Endothelial cell of umbilical vein (primary cell): Measurements from ENCODE around the gene TBK1. TPM values are rescaled to one million over a fixed set of nuclear protein-coding genes. Genes with fewer than 3 reads are reported as not detected.

Experiments
- BruUV-seq: library from RNA; stranded (reverse); fragments of 400-500 nt; replicated peaks from 2 replicates; lab custom pipeline; 2021; lab: Mats Ljungman, UMichigan
- CTCF ChIA-PET: fragments of 300-600, 350-600 bp; sonication (Branson Sonifier 250); formaldehyde crosslinking; loops from one replicate; lab custom pipeline; 2021; ENCODE audit warnings: antibody characterized with exemption, inconsistent platforms; lab: Charles Lee
- POLR2A ChIA-PET: fragments of 300-600, 350-600 bp; sonication (Branson Sonifier 250); formaldehyde crosslinking; loops from one replicate; lab custom pipeline; 2021; ENCODE audit warnings: antibody characterized with exemption, inconsistent platforms; lab: Charles Lee
- DNase-seq: peaks from one replicate; pipeline ENCODE4 v3.0.0-alpha.2; 2011; ENCODE audit warnings: low read depth, low spot score
- FAIRE-seq: peaks from 2 replicates; lab custom pipeline; 2011; peaks lifted over from hg19 to GRCh38; lab: Jason Lieb, UNC
- H2AFZ ChIP-seq: 2 replicates; pipeline ENCODE4 v1.6.0; 2012; ENCODE audit warnings: low read depth, low read length, control low read depth, inconsistent platforms
- H3K27ac ChIP-seq: 2 replicates; pipeline ENCODE4 v1.5.1; 2011; ENCODE audit warnings: low read depth, mild to moderate bottlenecking, control low read depth, low read length, moderate library complexity; ENCODE audit not compliant: insufficient read depth
- H3K27me3 ChIP-seq, 2 experiments: 2 replicates each; pipeline versions ENCODE4 v1.6.0 to v1.6.1; 2011; ENCODE audit warnings: low read length in 2 of 2, mixed read lengths in 1 of 2; ENCODE audit not compliant: control insufficient read depth in 2 of 2, insufficient read depth in 2 of 2
- H3K36me3 ChIP-seq, 2 experiments: 2 replicates in 1 of 2; 3 replicates in 1 of 2; pipeline ENCODE4 v1.5.1; 2011; ENCODE audit warnings: low read length in 2 of 2, mild to moderate bottlenecking in 1 of 2, moderate library complexity in 1 of 2; ENCODE audit not compliant: control insufficient read depth in 2 of 2, insufficient read depth in 2 of 2; ENCODE audit errors: extremely low read depth in 1 of 2
- H3K4me1 ChIP-seq: 3 replicates; pipeline ENCODE4 v1.5.1; 2011; ENCODE audit warnings: mild to moderate bottlenecking, low read length; ENCODE audit not compliant: control insufficient read depth, insufficient read depth; ENCODE audit errors: extremely low read depth
- H3K4me2 ChIP-seq: 2 replicates; pipeline ENCODE4 v1.6.1; 2011; ENCODE audit warnings: low read length, control low read depth, mixed read lengths; ENCODE audit not compliant: insufficient read depth
- H3K4me3 ChIP-seq, 3 experiments: fragments of 200-600 bp in 1 of 3; sonication (generic), shearing (Covaris generic) in 1 of 3; replicated peaks in 1 of 3; 2 replicates each; pipeline ENCODE4 v1.5.1; 2011 to 2016; ENCODE audit warnings: control low read depth in 3 of 3, low read length in 3 of 3, mild to moderate bottlenecking in 2 of 3, inconsistent platforms in 1 of 3, low read depth in 1 of 3, moderate library complexity in 1 of 3; ENCODE audit not compliant: insufficient read depth in 1 of 3
- H3K79me2 ChIP-seq: 2 replicates; pipeline ENCODE4 v1.6.0; 2012; ENCODE audit warnings: low read length, inconsistent platforms; ENCODE audit not compliant: control insufficient read depth, insufficient read depth
- H3K9ac ChIP-seq: replicated peaks from 2 replicates; pipeline ENCODE3; 2011; ENCODE audit warnings: low read length, control low read depth; ENCODE audit not compliant: insufficient read depth; ENCODE audit errors: extremely low read depth
- H3K9me1 ChIP-seq: replicated peaks from 3 replicates; pipeline ENCODE4 v1.6.0; 2011; ENCODE audit warnings: mild to moderate bottlenecking, low read length; ENCODE audit not compliant: control insufficient read depth, insufficient read depth; ENCODE audit errors: extremely low read depth
- H3K9me3 ChIP-seq: replicated peaks from 2 replicates; pipeline ENCODE4 v1.5.1; 2012; ENCODE audit warnings: low read length, inconsistent platforms; ENCODE audit not compliant: control insufficient read depth, insufficient read depth
- H4K20me1 ChIP-seq: replicated peaks from 2 replicates; pipeline ENCODE3; 2011; ENCODE audit warnings: mild to moderate bottlenecking, low read length; ENCODE audit not compliant: control insufficient read depth, insufficient read depth; ENCODE audit errors: extremely low read depth
- CTCF ChIP-seq, 2 donors: IDR thresholded peaks; 1 replicate in 1 of 2; 2 replicates in 1 of 2; pipeline ENCODE4 v1.5.1; 2011; ENCODE audit warnings: low read length in 2 of 2, mild to moderate bottlenecking in 2 of 2, moderate library complexity in 2 of 2, control low read depth in 1 of 2, inconsistent platforms in 1 of 2, low read depth in 1 of 2; ENCODE audit not compliant: insufficient read depth in 1 of 2; ENCODE audit errors: extremely low read depth in 1 of 2
- EZH2 ChIP-seq: IDR thresholded peaks from 2 replicates; pipeline ENCODE4 v1.6.1; 2012; ENCODE audit warnings: borderline replicate concordance, low read depth, mild to moderate bottlenecking, moderate library complexity, low read length, inconsistent platforms; ENCODE audit not compliant: severe bottlenecking
- FOS ChIP-seq: IDR thresholded peaks from 2 replicates; pipeline ENCODE4 v1.6.1; 2011; ENCODE audit warnings: mild to moderate bottlenecking, low read length, moderate library complexity, borderline replicate concordance; ENCODE audit not compliant: insufficient read depth
- GATA2 ChIP-seq: IDR thresholded peaks from 2 replicates; pipeline ENCODE4 v1.7.0; 2011; ENCODE audit warnings: low read depth, mild to moderate bottlenecking, moderate library complexity, mixed read lengths, low read length; ENCODE audit not compliant: insufficient read length, insufficient read depth
- JUN ChIP-seq: IDR thresholded peaks from 2 replicates; pipeline ENCODE4 v1.6.1; 2011; ENCODE audit warnings: borderline replicate concordance, low read depth; ENCODE audit not compliant: insufficient read length, insufficient read depth
- MYC ChIP-seq: IDR thresholded peaks from one replicate; pipeline ENCODE4 v1.6.1; 2011; ENCODE audit warnings: mild to moderate bottlenecking, low read depth, low read length
- POLR2A ChIP-seq: IDR thresholded peaks from 2 replicates; pipeline ENCODE4 v1.6.1; 2012; ENCODE audit warnings: low read depth, mild to moderate bottlenecking, control low read depth, low read length
- dilution Hi-C: fragments of 300-500 bp; cut with MboI; formaldehyde crosslinking; loops from one replicate; pipeline ENCODE4 v1.15.0; 2019; ENCODE audit warnings: low sequenced_read_pairs; ENCODE audit not compliant: extremely low pct_ligation_motif_present
- intact Hi-C: fragments of 100-400 bp; cut with micrococcal nuclease; formaldehyde crosslinking; loops from one replicate; pipeline ENCODE4 v1.10.0; 2022
- polyA plus RNA-seq, 4 experiments: library from polyadenylated mRNA; depleted of rRNA in 3 of 4; stranded (reverse) in 3 of 4; unstranded in 1 of 4; fragments of >200 nt; gene quantifications; 2 replicates each; pipeline versions ENCODE4 v1.2.1 to v1.2.3, GENCODE V29; 2011 to 2012; ENCODE audit warnings: missing spikeins in 1 of 4
- total RNA-seq: library from RNA; stranded (reverse); gene quantifications from 2 replicates; pipeline ENCODE4 v1.2.3, GENCODE V29; 2021
- TF ChIP-seq, protein P1 (sequence below): IDR thresholded peaks from 2 replicates; pipeline ENCODE4 v1.6.1; 2011; ENCODE audit not compliant: insufficient read depth, insufficient read length

The TBK1 gene
- total and polyA plus RNA-seq, 2 donors (not counting 3 experiments of a cell fraction or from before 2014, with no cell fraction given), result 8.0 to 28.9 TPM

DNA sequence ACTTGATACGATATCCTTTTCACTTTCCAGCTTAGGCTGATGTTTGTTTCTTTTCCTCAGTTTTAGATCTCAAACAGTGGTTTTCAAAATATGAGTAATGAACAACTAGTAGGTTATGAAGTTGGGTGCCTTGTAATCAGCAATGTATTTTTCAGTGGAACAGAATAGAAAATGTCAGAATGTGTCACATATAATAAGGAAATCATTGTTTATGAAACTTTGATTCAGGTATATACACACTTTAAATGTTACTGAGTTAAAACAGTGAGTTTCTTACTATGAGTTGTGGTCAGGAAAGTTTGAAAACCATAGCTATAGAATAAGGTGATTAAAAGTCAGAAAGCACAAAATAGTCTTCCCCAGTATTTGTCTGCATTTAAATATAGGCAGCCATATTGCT lies 39.8 kb downstream of the TBK1 start:
- DNase-seq (no peak), FAIRE-seq (no peak)
- BruUV-seq, result no TSS peak
- no peaks in the 10 kb centered on the region for H3K79me2 ChIP-seq
- no peaks in the 10 kb centered on the region for H3K4me1 ChIP-seq
- POLR2A ChIA-PET, result no interaction called here
- H3K4me3 ChIP-seq, result no peak overlapping the region
- no peak overlapping the region for H2AFZ ChIP-seq
- H3K9me1 ChIP-seq, result no peaks in the 10 kb centered on the region
- no peak overlapping the region for H3K27ac ChIP-seq
- H3K4me2 ChIP-seq, result no peak overlapping the region
- H3K9me3 ChIP-seq, result no peaks in the 10 kb centered on the region
- dilution Hi-C loops (no loop called here), intact Hi-C loops (no loop called here)
- CTCF ChIA-PET, result no interaction called here
- TF ChIP-seq FOS, result no peak
- no peak for TF ChIP-seq POLR2A
- no peak for TF ChIP-seq MYC
- TF ChIP-seq JUN, result no peak
- no peak for TF ChIP-seq EZH2
- TF ChIP-seq CTCF (IDR thresholded peaks at IDR 0.05; ENCODE audit: extremely low read depth in 1 of 2, insufficient read depth in 1 of 2, low read depth in 1 of 2, low read length in 2 of 2), result no peak
- TF ChIP-seq GATA2, result no peak
- TF ChIP-seq, protein P1, sequence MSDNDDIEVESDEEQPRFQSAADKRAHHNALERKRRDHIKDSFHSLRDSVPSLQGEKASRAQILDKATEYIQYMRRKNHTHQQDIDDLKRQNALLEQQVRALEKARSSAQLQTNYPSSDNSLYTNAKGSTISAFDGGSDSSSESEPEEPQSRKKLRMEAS, result no peak
- no peaks in the 10 kb centered on the region for H4K20me1 ChIP-seq
- no peak overlapping the region for H3K9ac ChIP-seq
- no peaks in the 10 kb centered on the region for H3K27me3 ChIP-seq
- peaks cover 7 to 25% of the 10 kb centered on the region in 2 experiments for H3K36me3 ChIP-seq
